Caco-2 (cell line): Measurements from ENCODE around the gene ACER3. TPM values are rescaled to one million over a fixed set of nuclear protein-coding genes. Genes with fewer than 3 reads are reported as not detected.

Experiments used
- BruUV-seq: library from RNA; stranded (reverse); fragments of 400-500 nt; replicated peaks from 2 replicates; lab custom pipeline; 2021; lab: Mats Ljungman, UMichigan
- CTCF ChIA-PET: fragments of 300-600 bp; sonication (Branson Sonifier 250); formaldehyde crosslinking; loops from one replicate; lab custom pipeline; 2022; ENCODE audit warnings: antibody characterized with exemption; lab: Charles Lee
- POLR2A ChIA-PET: fragments of 300-600 bp; sonication (Branson Sonifier 250); formaldehyde crosslinking; loops from one replicate; lab custom pipeline; 2022; ENCODE audit warnings: antibody characterized with exemption; lab: Charles Lee
- DNase-seq, 2 experiments: peaks; one replicate each; pipeline versions ENCODE4 v3.0.0 to v3.0.0-alpha.2; 2020 to 2022
- H3K27me3 ChIP-seq: replicated peaks from 2 replicates; pipeline ENCODE4 v1.6.0; 2011; ENCODE audit warnings: low read length; ENCODE audit not compliant: control insufficient read depth, insufficient read depth
- H3K36me3 ChIP-seq: 2 replicates; pipeline ENCODE4 v1.5.1; 2011; ENCODE audit warnings: low read length; ENCODE audit not compliant: control insufficient read depth, insufficient read depth
- H3K4me1 ChIP-seq: fragments of 250-450 bp; sonication (Bioruptor Pico); 2 replicates; pipeline ENCODE4 v1.5.1; 2020; ENCODE audit warnings: mild to moderate bottlenecking
- H3K4me3 ChIP-seq: 2 replicates; pipeline ENCODE4 v1.5.1; 2011; ENCODE audit warnings: low read depth, mild to moderate bottlenecking, control low read depth, low read length
- H3K9me3 ChIP-seq: fragments of 250-450 bp; sonication (Bioruptor Pico); 2 replicates; pipeline ENCODE4 v1.5.1; 2020; ENCODE audit warnings: mild to moderate bottlenecking, moderate library complexity
- H3K27ac Mint-ChIP-seq: one replicate; pipeline ENCODE4 v1.8.0; 2022; ENCODE audit warnings: mixed read lengths; ENCODE audit not compliant: unreplicated experiment
- H3K27me3 Mint-ChIP-seq: one replicate; pipeline ENCODE4 v1.8.0; 2022; ENCODE audit warnings: mixed read lengths; ENCODE audit not compliant: insufficient read depth, unreplicated experiment
- H3K36me3 Mint-ChIP-seq: one replicate; pipeline ENCODE4 v1.8.0; 2022; ENCODE audit warnings: mild to moderate bottlenecking, mixed read lengths; ENCODE audit not compliant: insufficient read depth, unreplicated experiment
- H3K4me1 Mint-ChIP-seq: one replicate; pipeline ENCODE4 v1.8.0; 2022; ENCODE audit warnings: low read depth, mixed read lengths; ENCODE audit not compliant: unreplicated experiment
- H3K4me3 Mint-ChIP-seq: one replicate; pipeline ENCODE4 v1.8.0; 2022; ENCODE audit warnings: mild to moderate bottlenecking, moderate library complexity, mixed read lengths; ENCODE audit not compliant: unreplicated experiment
- H3K9me3 Mint-ChIP-seq: one replicate; pipeline ENCODE4 v1.8.0; 2022; ENCODE audit warnings: mixed read lengths; ENCODE audit not compliant: unreplicated experiment
- intact Hi-C: fragments of 100-400 bp; cut with micrococcal nuclease; formaldehyde crosslinking; loops from one replicate; pipeline ENCODE4 v1.10.0; 2022; ENCODE audit not compliant: unreplicated experiment
- total RNA-seq: library from RNA; stranded (reverse); gene quantifications from 2 replicates; pipeline ENCODE4 v1.2.3, GENCODE V29; 2022
- TF ChIP-seq, protein P1 (sequence below), 2 experiments: fragments of 200-600 bp in 1 of 2; IDR thresholded peaks; 1 replicate in 1 of 2; 2 replicates in 1 of 2; pipeline versions ENCODE4 v1.5.1 to v1.8.0; 2011 to 2022; ENCODE audit warnings: antibody characterized with exemption in 1 of 2, control low read depth in 1 of 2, inconsistent platforms in 1 of 2, low read depth in 1 of 2, low read length in 1 of 2, mild to moderate bottlenecking in 1 of 2, moderate library complexity in 1 of 2; ENCODE audit not compliant: insufficient read depth in 1 of 2, severe bottlenecking in 1 of 2, unreplicated experiment in 1 of 2

The ACER3 gene
- total RNA-seq, 1 experiment from 2014 or later: 37.5 TPM

DNA sequence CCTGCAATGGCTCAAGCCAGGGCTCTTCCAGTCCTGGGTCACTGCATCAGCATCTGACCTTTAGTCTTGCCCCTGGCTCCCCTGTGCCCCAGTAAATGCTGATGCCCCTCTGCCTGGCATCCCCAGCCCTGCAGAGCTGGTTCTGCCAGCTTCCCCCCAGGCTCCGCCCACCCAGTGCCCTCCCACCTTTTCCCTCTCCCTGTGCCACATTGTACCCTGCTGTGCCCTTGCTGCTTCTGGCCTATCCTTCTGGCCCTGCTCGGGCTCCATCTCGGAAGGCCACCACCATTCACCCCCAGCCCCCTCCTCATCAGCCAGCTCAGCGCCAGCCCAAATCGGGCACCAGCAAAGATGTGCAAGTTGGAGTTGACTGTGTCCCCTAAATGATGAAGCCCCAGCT, 213.5 kb downstream of the ACER3 start:
- no peaks in the 10 kb centered on the region for H3K36me3 Mint-ChIP-seq
- BruUV-seq: no TSS peak
- Histone ChIP-seq H3K4me1 (peaks cover 10% of the 10 kb centered on the region), H3K9me3 (peaks cover 11% of the 10 kb centered on the region), H3K4me3 (no peak overlapping the region), H3K27me3 (no peaks in the 10 kb centered on the region), H3K36me3 (no peaks in the 10 kb centered on the region)
- H3K27me3 Mint-ChIP-seq: no peaks in the 10 kb centered on the region
- POLR2A ChIA-PET: no interaction called here
- no peak overlapping the region for H3K4me3 Mint-ChIP-seq
- CTCF ChIA-PET: interaction anchor here (1.2 kb wide), 1 partner anchor 17 kb away, joined by 3 read pairs; no protein-coding TSS in a partner anchor
- no peak overlapping the region for H3K27ac Mint-ChIP-seq
- H3K9me3 Mint-ChIP-seq: peaks cover 15% of the 10 kb centered on the region
- DNase-seq: peak in 1 of 2 experiments; percentile 32
- intact Hi-C loops: loop anchor here (2.0 kb wide), 1 partner anchor 27 kb away; no protein-coding TSS in a partner anchor
- TF ChIP-seq, protein P1, sequence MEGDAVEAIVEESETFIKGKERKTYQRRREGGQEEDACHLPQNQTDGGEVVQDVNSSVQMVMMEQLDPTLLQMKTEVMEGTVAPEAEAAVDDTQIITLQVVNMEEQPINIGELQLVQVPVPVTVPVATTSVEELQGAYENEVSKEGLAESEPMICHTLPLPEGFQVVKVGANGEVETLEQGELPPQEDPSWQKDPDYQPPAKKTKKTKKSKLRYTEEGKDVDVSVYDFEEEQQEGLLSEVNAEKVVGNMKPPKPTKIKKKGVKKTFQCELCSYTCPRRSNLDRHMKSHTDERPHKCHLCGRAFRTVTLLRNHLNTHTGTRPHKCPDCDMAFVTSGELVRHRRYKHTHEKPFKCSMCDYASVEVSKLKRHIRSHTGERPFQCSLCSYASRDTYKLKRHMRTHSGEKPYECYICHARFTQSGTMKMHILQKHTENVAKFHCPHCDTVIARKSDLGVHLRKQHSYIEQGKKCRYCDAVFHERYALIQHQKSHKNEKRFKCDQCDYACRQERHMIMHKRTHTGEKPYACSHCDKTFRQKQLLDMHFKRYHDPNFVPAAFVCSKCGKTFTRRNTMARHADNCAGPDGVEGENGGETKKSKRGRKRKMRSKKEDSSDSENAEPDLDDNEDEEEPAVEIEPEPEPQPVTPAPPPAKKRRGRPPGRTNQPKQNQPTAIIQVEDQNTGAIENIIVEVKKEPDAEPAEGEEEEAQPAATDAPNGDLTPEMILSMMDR (IDR thresholded peaks at IDR 0.05; ENCODE audit: insufficient read depth in 1 of 2, low read depth in 1 of 2, low read length in 1 of 2, severe bottlenecking in 1 of 2, unreplicated experiment in 1 of 2): no peak
- peaks cover 21% of the 10 kb centered on the region for H3K4me1 Mint-ChIP-seq

DNA sequence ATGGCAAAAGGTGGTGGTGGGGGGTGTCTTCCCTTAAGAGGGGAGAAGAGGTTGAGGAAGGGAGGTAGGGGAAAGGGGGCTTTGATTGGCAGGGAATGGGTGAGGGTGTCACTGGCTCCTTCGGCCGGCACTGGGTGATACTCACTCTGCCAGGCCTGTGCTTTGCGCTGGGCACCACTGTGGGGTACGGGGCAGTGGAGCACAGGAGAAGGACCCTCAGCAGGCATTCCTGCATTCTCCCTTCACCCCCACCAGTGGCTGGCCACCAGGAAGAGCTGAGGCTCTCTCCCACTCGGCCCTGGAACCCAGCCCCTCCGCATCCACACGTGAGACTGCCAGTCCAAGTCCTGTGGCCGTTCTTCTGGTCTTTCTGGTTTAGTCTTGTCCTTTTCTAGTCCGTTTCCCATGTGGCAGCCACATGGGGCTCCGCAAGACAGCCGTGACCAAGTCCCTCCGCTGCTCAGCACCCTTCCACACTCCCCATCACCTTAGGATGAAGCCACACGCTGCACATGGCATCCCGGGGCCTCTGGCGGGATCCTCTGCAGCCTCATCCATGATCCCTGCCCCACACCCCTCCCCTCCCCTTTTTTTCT, 214.0 kb downstream of the ACER3 start:
- no peaks in the 10 kb centered on the region for H3K36me3 Mint-ChIP-seq
- CTCF ChIA-PET: interaction anchor here (0.7 to 1.7 kb wide), 6 partner anchors 8 to 156 kb away, joined by 3 to 10 read pairs (median 4); partner anchors contain the start of gene CAPN5
- H3K27ac Mint-ChIP-seq: no peak overlapping the region
- POLR2A ChIA-PET: interaction anchor here (1.1 kb wide), 1 partner anchor 8 kb away, joined by 3 read pairs; the partner anchor contains the start of gene CAPN5
- Histone ChIP-seq H3K27me3 (no peaks in the 10 kb centered on the region), H3K4me3 (no peak overlapping the region), H3K36me3 (no peaks in the 10 kb centered on the region), H3K9me3 (peaks cover 11% of the 10 kb centered on the region), H3K4me1 (peaks cover 10% of the 10 kb centered on the region)
- DNase-seq: peak in 1 of 2 experiments; percentile 34
- H3K27me3 Mint-ChIP-seq: no peaks in the 10 kb centered on the region
- no peak overlapping the region for H3K4me3 Mint-ChIP-seq
- no TSS peak for BruUV-seq
- H3K4me1 Mint-ChIP-seq: peaks cover 21% of the 10 kb centered on the region
- TF ChIP-seq, protein P1 (IDR thresholded peaks at IDR 0.05; ENCODE audit: insufficient read depth in 1 of 2, low read depth in 1 of 2, low read length in 1 of 2, severe bottlenecking in 1 of 2, unreplicated experiment in 1 of 2): no peak
- intact Hi-C loops: loop anchor here (1.0 to 2.0 kb wide), 2 partner anchors 17 to 28 kb away; no protein-coding TSS in a partner anchor
- peaks cover 19% of the 10 kb centered on the region for H3K9me3 Mint-ChIP-seq

DNA sequence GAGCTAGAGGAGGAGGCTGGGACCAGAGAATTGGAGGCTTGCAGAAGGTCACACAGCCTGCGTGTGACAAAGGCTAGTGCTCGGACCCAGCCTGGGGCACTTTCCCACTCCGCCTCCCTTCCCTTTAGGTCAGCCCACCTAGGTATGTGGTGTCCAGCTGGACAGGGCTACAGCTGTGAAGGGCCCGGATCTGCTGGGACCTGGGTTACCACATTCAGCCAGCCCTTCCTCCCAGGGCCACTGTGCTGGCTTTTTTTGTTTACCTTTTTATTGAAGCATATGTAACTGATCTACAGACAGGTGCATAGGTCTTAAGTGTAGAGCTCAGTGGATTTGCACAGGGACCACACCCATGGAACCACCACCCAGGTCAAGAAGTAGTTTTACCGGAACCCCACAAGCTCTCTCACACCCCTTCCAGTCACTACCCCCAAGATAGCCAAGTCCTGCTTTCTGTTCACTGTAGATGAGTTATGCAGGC, 214.7 kb downstream of the ACER3 start:
- Histone ChIP-seq H3K4me3 (no peak overlapping the region), H3K9me3 (peaks cover 11% of the 10 kb centered on the region), H3K27me3 (no peaks in the 10 kb centered on the region), H3K36me3 (no peaks in the 10 kb centered on the region), H3K4me1 (peaks cover 10% of the 10 kb centered on the region)
- TF ChIP-seq, protein P1 (IDR thresholded peaks at IDR 0.05; ENCODE audit: insufficient read depth in 1 of 2, low read depth in 1 of 2, low read length in 1 of 2, severe bottlenecking in 1 of 2, unreplicated experiment in 1 of 2): no peak
- Mint-ChIP-seq H3K4me3 (no peak overlapping the region), H3K27ac (no peak overlapping the region), H3K27me3 (no peaks in the 10 kb centered on the region), H3K4me1 (peaks cover 21% of the 10 kb centered on the region), H3K9me3 (peaks cover 19% of the 10 kb centered on the region), H3K36me3 (no peaks in the 10 kb centered on the region)
- BruUV-seq: no TSS peak
- intact Hi-C loops: loop anchor here (1.0 to 2.0 kb wide), 2 partner anchors 16 to 29 kb away; no protein-coding TSS in a partner anchor
- ChIA-PET POLR2A (interaction anchor here (0.6 to 1.1 kb wide), 2 partner anchors 9 to 55 kb away, joined by 3 read pairs; partner anchors contain the start of gene CAPN5), CTCF (interaction anchor here (0.6 to 1.7 kb wide), 9 partner anchors 9 to 157 kb away, joined by 3 to 19 read pairs (median 3); partner anchors contain the start of gene CAPN5)
- peak; percentile 55 to 58 for DNase-seq
